ENCODE results near the gene C1QB. TPM values are rescaled to one million over a fixed set of nuclear protein-coding genes. Genes with fewer than 3 reads are reported as not detected.

Gene C1QB
- total RNA-seq, 1 experiment from 2014 or later: 0.33 TPM

DNA sequence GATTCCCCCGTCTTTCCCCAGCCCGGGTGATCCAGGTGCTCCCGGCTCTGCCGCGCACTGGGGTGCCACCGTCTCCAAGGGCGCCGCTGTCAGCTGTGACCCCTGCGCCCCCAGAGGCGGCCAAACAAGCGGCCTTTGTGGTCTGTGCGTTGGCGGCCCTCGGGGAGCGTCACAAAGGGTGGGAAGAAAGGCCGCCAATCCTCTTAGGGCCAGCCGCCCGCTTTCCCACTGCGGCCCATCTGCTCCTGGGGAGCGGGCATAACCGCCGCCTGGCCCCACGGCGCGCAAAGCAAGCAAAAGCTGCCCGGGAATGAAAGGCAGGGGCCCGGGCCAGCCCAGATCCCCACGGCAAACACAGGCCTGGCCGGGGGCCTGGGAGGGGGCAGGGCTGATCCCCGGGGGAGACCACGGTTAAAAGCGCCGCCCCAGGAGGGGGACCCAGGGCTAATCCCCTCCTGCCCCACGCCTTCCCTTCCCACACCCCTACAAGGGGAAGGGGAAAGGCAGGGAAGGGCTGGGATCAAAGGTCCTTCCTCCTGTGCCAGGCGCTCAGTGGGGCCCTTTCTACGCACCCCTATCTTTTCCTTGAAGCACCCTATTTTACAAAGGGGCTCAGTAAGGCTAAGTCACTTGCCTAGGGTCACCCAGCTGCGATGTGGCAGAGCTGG, 24.0 kb downstream of the C1QB start:
- in situ Hi-C loops (cut with HindIII; ENCODE audit: low pct_unique_long_range_greater_than_20kb, low sequenced_read_pairs): no loop called here

DNA sequence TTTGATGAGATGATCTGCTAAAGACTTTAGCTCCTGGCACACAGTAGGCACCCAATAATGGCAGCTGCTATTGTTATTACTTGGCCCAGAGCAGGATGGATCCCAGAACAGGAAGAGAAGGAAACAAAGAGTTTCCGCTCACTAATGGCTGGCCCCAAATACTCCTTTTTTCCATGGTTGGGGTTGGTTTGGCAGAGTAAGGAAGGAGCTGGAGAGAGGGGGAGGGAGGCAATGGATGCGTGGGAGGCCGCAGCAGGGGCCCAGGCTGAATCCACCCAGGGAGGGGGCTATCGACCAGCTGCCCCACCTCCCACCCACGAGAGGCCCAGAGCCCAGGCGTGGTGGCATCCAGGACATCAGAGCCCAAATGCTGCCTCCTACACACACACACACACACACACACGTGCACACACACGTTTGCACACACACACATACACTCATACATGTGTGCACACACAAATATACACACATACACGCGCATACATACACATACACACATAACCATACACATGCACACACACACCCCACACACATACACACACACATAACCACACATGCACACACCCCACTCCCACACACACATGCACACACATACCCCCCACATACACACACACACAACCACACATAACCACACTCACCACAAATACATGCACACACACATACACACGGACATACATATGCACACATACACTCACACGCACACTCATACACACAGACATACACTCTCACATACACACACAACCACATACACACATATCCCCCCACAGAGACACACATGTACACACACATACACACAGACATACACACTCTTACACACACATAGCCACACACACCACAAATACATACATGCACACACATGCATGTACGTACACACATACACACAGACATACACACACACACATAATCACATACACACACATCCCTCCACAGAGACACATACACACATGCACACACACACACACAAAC, 25.2 kb downstream of the C1QB start:
- TF ChIP-seq, protein P1, sequence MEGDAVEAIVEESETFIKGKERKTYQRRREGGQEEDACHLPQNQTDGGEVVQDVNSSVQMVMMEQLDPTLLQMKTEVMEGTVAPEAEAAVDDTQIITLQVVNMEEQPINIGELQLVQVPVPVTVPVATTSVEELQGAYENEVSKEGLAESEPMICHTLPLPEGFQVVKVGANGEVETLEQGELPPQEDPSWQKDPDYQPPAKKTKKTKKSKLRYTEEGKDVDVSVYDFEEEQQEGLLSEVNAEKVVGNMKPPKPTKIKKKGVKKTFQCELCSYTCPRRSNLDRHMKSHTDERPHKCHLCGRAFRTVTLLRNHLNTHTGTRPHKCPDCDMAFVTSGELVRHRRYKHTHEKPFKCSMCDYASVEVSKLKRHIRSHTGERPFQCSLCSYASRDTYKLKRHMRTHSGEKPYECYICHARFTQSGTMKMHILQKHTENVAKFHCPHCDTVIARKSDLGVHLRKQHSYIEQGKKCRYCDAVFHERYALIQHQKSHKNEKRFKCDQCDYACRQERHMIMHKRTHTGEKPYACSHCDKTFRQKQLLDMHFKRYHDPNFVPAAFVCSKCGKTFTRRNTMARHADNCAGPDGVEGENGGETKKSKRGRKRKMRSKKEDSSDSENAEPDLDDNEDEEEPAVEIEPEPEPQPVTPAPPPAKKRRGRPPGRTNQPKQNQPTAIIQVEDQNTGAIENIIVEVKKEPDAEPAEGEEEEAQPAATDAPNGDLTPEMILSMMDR (IDR thresholded peaks at IDR 0.05): no peak
- TF ChIP-seq SIN3A (IDR thresholded peaks at IDR 0.05; ENCODE audit: borderline replicate concordance, insufficient read depth, low read depth, low read length): no peak
- TF ChIP-seq, protein P2, sequence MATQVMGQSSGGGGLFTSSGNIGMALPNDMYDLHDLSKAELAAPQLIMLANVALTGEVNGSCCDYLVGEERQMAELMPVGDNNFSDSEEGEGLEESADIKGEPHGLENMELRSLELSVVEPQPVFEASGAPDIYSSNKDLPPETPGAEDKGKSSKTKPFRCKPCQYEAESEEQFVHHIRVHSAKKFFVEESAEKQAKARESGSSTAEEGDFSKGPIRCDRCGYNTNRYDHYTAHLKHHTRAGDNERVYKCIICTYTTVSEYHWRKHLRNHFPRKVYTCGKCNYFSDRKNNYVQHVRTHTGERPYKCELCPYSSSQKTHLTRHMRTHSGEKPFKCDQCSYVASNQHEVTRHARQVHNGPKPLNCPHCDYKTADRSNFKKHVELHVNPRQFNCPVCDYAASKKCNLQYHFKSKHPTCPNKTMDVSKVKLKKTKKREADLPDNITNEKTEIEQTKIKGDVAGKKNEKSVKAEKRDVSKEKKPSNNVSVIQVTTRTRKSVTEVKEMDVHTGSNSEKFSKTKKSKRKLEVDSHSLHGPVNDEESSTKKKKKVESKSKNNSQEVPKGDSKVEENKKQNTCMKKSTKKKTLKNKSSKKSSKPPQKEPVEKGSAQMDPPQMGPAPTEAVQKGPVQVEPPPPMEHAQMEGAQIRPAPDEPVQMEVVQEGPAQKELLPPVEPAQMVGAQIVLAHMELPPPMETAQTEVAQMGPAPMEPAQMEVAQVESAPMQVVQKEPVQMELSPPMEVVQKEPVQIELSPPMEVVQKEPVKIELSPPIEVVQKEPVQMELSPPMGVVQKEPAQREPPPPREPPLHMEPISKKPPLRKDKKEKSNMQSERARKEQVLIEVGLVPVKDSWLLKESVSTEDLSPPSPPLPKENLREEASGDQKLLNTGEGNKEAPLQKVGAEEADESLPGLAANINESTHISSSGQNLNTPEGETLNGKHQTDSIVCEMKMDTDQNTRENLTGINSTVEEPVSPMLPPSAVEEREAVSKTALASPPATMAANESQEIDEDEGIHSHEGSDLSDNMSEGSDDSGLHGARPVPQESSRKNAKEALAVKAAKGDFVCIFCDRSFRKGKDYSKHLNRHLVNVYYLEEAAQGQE (IDR thresholded peaks at IDR 0.05; ENCODE audit: insufficient read depth in 1 of 2, low read depth in 2 of 2, low read length in 1 of 2): no peak
- TF ChIP-seq TCF7L2 (IDR thresholded peaks at IDR 0.05; ENCODE audit: low read depth, low read length): no peak
- no peak for TF ChIP-seq POLR2AphosphoS5 (IDR thresholded peaks at IDR 0.05; ENCODE audit: low read depth, low read length)
- no TSS peak for BruUV-seq (replicated peaks)
- Histone ChIP-seq H3K9me3 (ENCODE audit: control insufficient read depth, insufficient read depth, low read depth, low read length) (no peaks in the 10 kb centered on the region), H3K27me3 (ENCODE audit: control insufficient read depth, insufficient read depth, low read length) (no peaks in the 10 kb centered on the region), H3K36me3 (ENCODE audit: control insufficient read depth, insufficient read depth, low read length) (no peaks in the 10 kb centered on the region), H3K27ac (ENCODE audit: low read length) (no peak overlapping the region), H3K4me1 (ENCODE audit: control insufficient read depth, insufficient read depth, low read length) (no peaks in the 10 kb centered on the region), H3K4me3 (ENCODE audit: low read depth in 2 of 2, low read length in 2 of 2) (no peak overlapping the region)
- ChIA-PET CTCF (no interaction called here), POLR2A (no interaction called here)
- intact Hi-C loops (cut with micrococcal nuclease; ENCODE audit: unreplicated experiment) (no loop called here), in situ Hi-C loops (cut with HindIII; ENCODE audit: low pct_unique_long_range_greater_than_20kb, low sequenced_read_pairs) (no loop called here)
- DNase-seq (ENCODE audit: low read depth, low spot score) (no peak), ATAC-seq (no peak)

More for the DNA sequence above, 24.0 kb downstream of the C1QB start:
- ATAC-seq: no peak
- Histone ChIP-seq H3K27me3 (ENCODE audit: control insufficient read depth, insufficient read depth, low read length) (no peaks in the 10 kb centered on the region), H3K4me3 (ENCODE audit: low read depth in 2 of 2, low read length in 2 of 2) (no peak overlapping the region), H3K27ac (ENCODE audit: low read length) (no peak overlapping the region), H3K4me1 (ENCODE audit: control insufficient read depth, insufficient read depth, low read length) (no peaks in the 10 kb centered on the region), H3K36me3 (ENCODE audit: control insufficient read depth, insufficient read depth, low read length) (no peaks in the 10 kb centered on the region), H3K9me3 (ENCODE audit: control insufficient read depth, insufficient read depth, low read depth, low read length) (no peaks in the 10 kb centered on the region)
- BruUV-seq (replicated peaks): no TSS peak
- TF ChIP-seq, protein P2 (IDR thresholded peaks at IDR 0.05; ENCODE audit: insufficient read depth in 1 of 2, low read depth in 2 of 2, low read length in 1 of 2): no peak
- TF ChIP-seq, protein P1 (IDR thresholded peaks at IDR 0.05): no peak
- TF ChIP-seq SIN3A (IDR thresholded peaks at IDR 0.05; ENCODE audit: borderline replicate concordance, insufficient read depth, low read depth, low read length) (no peak), POLR2AphosphoS5 (IDR thresholded peaks at IDR 0.05; ENCODE audit: low read depth, low read length) (no peak), TCF7L2 (IDR thresholded peaks at IDR 0.05; ENCODE audit: low read depth, low read length) (no peak)
- CTCF ChIA-PET: interaction anchor here (0.6 kb wide), 1 partner anchor 257 kb away, joined by 11 read pairs; no protein-coding TSS in a partner anchor
- intact Hi-C loops (cut with micrococcal nuclease; ENCODE audit: unreplicated experiment): no loop called here
- DNase-seq (ENCODE audit: low read depth, low spot score): no peak
- POLR2A ChIA-PET: no interaction called here

Measured in Panc1 (cell line).